ENCODE results near the gene TTC13. TPM values are rescaled to one million over a fixed set of nuclear protein-coding genes. Genes with fewer than 3 reads are reported as not detected.
"Not testable (repeated sequence)": the region's sequence is repeated elsewhere in the genome, so short reads cannot be mapped to it uniquely, and the experiment has no call there.

The TTC13 gene
- total RNA-seq, 1 donor from 2014 or later, result 5.7 TPM

DNA sequence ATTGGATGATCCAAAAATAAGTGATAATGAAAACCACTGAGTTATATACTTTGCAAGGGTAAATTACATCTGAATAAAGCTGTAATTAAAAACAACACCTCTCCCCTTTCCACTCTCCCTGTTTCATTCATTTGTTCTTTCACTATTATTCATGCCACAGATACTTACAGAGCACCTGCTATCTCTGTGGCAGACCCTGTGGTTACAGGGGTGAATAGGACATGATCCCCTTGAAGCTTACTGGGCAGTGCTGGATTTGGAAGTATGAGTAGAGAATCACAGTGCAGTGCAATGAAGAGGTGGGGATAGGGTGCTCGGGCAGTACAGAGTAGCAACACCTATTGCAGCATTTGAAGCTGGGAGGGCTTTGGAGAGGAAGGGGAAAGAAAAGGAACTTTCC lies 22.0 kb upstream of the TTC13 start:
- ATAC-seq (ENCODE audit: poor library complexity), result no peak
- no peak for DNase-seq
- intact Hi-C loops (cut with DNase I), result no loop called here

DNA sequence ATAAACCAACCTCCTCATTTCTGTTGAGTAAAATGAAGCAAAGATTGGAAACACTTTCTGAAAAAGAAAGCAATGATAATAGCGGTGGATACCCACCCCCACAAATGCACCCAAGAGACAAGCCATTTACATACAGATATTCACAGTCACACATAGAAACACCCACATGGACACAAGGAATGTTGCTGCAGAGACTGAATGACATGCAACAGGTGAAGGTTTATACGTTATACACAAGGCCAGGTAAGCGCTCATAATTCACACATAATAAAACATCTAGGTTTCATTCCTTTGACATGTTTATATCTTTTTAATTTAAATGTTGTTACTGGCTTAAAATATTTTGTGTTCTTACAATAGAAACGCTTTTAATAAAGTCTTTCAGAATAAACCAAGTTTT lies 21.5 kb upstream of the TTC13 start:
- intact Hi-C loops (cut with DNase I), result no loop called here
- DNase-seq, result no peak
- no peak for ATAC-seq (ENCODE audit: poor library complexity)

- intact Hi-C loops (cut with DNase I), result no loop called here
- ATAC-seq (ENCODE audit: poor library complexity), result no peak
- DNase-seq, result no peak
These were observed 16.2 kb upstream of the TTC13 start for GRCh38 chr1:230994860-230995259.

DNA sequence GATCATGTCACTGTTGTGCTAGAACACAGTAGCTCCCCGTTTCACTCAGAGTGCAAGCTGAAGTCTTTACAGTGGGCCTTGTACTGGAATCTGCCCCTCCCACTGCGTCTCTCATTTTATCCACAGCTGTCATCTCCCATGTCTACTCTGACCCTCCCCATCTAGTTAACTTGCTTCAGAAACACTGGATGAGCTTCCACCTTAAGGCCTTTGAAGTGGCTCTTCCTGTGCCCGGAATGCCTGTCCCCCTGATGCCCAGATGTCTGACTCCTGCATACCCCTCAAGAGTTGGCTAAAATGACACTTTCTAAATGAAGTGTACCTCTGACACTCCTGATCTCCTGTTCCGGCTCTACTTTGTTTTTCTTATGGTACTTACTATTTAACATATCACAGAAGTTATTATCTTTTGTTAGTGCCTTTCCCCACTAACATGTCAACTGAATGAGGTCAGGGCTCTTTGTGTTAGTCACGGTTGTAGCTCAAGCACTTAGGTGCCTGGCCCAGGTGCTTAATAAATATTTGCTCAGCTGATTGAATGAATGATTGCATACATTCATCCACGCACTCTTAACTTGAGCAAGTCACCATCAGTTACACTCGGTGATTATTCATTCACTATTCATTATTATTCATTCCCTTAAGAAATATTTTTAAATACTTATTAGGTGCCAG lies 13.6 kb upstream of the TTC13 start:
- no peak for ATAC-seq (ENCODE audit: poor library complexity)
- DNase-seq, result no peak
- intact Hi-C loops (cut with DNase I), result no loop called here

- intact Hi-C loops (cut with DNase I), result no loop called here
- no peak for DNase-seq
These were observed 8.8 kb upstream of the TTC13 start for GRCh38 chr1:230987448-230987847.

DNA sequence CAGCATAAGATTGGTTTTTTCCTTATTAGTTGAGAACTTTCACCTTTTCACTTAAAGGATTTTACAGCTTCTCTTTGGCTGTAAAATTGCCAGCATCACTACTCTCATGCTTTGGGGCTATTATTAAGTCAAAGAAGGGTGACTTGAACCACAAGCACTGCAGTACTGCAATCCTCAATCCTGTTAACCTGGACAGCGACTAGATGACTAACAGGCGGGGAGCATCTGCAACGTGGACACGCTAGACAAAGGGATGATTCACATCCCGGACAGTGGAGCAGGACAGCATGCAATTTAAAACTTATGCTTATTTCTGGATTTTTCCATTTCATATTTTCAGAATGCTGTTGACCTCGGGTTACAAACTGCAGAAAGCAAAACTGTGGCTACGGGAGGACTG lies 8.3 kb upstream of the TTC13 start:
- intact Hi-C loops (cut with DNase I), result no loop called here
- DNase-seq, result no peak
- ATAC-seq (ENCODE audit: poor library complexity), result no peak

More at GRCh38 chr1:230987448-230987847, 8.8 kb upstream of the TTC13 start:
- ATAC-seq (ENCODE audit: poor library complexity), result no peak

DNA sequence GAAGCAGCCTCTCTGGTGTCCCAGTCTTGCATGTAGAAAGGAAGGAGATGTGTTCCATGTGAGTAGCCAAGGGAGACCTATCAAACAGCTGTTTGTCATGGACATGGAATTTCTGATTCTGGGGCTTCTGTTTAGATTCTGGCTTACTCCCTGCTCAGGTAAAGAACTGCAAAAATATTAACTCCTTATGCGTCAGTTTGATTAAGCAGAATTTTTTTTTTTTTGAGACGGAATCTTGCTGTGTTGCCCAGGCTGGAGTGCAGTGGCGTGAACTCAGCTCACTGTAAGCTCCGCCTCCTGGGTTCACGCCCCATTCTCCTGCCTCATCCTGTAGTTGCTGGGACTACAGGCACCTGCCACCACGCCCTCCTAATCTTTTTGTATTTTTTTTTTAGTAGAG lies 7.0 kb upstream of the TTC13 start:
- DNase-seq (no peak), ATAC-seq (ENCODE audit: poor library complexity) (no peak)
- intact Hi-C loops (cut with DNase I), result no loop called here

DNA sequence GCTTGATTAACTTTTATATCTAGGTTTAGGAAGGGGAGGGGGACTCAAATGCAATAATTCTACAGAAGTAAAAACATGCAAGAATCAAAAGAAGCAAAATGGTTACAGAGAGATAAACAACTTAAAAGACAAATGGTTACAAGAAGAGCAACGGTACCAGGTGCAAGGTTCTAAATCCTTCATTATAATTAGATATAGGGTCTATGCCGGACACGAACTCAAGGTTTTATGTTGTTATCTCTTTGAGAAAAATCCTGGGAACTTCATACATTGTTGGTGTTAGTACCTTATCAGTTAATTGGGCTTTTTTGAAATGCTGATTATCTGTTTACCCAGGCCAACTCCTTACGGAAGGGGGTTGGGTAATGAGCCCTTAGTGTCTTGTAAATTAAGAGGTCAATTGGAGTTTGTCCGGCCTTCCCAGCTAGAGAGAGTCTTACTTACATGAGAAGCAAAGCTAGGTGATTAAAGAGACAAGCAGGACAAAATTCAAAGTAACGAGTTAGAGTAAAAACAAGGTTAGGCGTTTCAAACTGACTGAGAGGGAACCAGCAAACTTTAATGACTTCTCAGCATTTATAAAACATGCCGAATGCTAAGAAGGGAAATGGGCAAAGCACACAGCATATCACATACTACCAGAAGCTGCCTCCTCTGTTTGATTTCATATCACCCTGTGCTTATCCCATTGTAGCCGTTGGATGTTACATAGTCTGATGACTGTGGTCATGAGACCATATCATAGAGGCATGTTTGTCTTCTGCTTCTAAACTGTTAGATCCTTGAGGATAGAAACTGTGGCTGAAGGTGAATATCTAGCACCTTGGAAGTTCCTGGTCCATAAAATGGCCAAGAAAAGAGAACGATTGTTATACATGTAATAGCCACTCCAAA lies 6.2 kb upstream of the TTC13 start:
- DNase-seq; ATAC-seq (ENCODE audit: poor library complexity); intact Hi-C loops (cut with DNase I): not testable (repeated sequence)

- intact Hi-C loops (cut with DNase I), result no loop called here
- DNase-seq, result no peak
- no peak for ATAC-seq (ENCODE audit: poor library complexity)
These were observed 5.2 kb upstream of the TTC13 start for GRCh38 chr1:230983811-230984210.

DNA sequence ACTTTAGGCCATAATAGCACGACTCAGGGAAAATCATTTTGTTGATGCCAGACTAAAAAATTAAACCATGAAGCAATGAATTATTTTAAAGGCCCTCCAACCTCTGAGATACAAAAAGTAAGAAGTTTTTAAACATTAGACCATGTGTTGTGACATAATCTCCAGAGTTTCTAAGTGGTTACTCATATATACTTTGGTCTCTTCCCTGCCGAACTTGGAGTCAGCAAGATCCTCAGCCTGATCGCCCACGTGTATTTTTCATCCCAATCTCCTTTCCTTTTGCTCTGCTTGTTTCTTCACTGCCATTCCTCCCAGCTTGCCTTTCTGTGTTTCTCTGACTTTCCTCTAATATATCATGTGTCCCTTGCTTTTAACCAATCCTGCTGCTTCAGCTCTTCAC lies 4.0 kb upstream of the TTC13 start:
- DNase-seq (no peak), ATAC-seq (ENCODE audit: poor library complexity) (no peak)
- intact Hi-C loops (cut with DNase I), result no loop called here

DNA sequence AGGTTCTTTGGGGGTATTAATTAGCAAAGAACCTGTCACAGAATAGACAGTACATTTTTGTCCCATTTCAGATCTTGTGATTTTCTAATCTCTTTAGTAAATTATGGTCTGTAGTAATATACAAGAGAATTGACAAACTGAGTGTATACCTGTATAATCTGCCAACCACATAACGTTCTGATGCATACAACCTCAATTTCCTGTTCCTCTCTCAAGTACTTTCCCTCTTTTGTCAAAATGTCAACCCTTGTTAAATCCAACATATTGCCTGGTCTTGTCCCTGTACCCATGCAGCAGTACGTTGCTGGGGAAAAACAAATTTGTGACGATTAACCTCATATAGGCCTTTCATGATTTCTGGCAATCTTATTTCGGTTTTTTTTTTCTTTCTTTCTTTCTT lies 1.3 kb upstream of the TTC13 start:
- intact Hi-C loops (cut with DNase I), result no loop called here
- DNase-seq, result no peak
- no peak for ATAC-seq (ENCODE audit: poor library complexity)

GRCh38 chr1:230979389-230979716 lies 692 bp upstream of the TTC13 start:
- intact Hi-C loops (cut with DNase I), result no loop called here
- no peak for DNase-seq
- ATAC-seq (ENCODE audit: poor library complexity), result no peak

GRCh38 chr1:230977761-230978490 lies 735 bp downstream of the TTC13 start:
- DNase-seq (peak; percentile 56), ATAC-seq (ENCODE audit: poor library complexity) (no peak)
- intact Hi-C loops (cut with DNase I), result no loop called here

GRCh38 chr1:230976825-230977747 lies 1.6 kb downstream of the TTC13 start:
- no peak for DNase-seq
- ATAC-seq (ENCODE audit: poor library complexity), result no peak
- intact Hi-C loops (cut with DNase I), result no loop called here

DNA sequence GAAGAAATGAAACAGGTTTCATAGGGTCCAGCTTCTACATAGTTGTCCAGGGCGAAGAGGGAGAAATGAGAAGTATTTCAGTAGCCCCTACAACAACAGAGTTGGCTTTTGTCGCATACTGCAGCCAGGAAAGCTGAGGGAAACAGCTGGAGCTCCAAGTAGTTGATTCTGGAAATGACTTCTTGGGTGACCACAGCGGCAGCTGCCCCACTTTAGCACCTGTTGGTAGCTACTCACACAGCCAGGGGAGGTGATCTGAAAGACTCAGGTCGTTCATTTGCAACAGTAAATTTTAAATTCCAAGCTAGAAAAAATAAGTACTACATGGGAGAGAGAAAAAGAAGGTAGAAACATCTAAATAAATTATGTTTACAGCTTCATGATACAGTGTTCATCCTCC lies 2.3 kb downstream of the TTC13 start:
- intact Hi-C loops (cut with DNase I), result no loop called here
- DNase-seq, result no peak
- no peak for ATAC-seq (ENCODE audit: poor library complexity)

DNA sequence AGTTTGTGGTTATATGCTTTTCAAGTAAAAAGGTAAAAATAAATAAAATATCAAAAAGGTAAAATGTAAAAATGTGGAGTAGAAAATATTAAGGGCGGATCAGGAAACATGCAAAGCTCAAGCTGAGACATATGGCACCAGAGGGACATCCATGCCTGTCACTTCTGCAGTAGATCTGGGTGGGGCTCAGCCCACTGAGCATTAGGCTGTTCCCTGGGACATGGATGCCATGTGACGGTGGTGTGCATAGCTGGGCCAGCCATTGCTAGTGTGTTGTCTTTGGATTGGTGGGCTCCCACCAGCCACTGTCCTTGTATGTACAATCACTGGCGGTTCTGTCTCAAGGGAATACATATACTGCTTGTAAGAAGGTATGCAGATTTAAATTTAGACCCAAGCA lies 3.0 kb downstream of the TTC13 start:
- no peak for DNase-seq
- ATAC-seq (ENCODE audit: poor library complexity), result no peak
- intact Hi-C loops (cut with DNase I), result no loop called here

- intact Hi-C loops (cut with DNase I), result no loop called here
- DNase-seq (no peak), ATAC-seq (ENCODE audit: poor library complexity) (peak; percentile 52)
These were observed 5.8 kb downstream of the TTC13 start for GRCh38 chr1:230972855-230973271.

DNA sequence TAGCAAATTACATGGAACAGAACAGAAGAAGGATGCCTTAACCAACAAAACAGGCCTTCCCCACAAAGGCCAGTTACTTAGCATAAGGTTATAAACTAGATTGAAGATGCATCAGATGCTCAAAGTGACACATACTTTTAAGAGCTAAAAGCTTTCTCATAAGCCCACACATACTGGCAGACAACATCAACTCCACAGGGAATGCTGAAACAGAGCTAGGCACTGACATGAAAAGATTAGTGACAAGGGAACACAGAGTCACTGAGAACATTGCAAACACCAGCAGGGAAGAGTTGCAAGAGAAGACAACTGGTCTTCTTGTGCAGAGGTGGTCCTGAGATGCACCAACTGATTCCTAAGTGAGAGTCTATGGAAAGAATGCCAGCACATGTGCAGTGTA lies 6.9 kb downstream of the TTC13 start:
- ATAC-seq (ENCODE audit: poor library complexity) (no peak), DNase-seq (no peak)
- intact Hi-C loops (cut with DNase I), result no loop called here

DNA sequence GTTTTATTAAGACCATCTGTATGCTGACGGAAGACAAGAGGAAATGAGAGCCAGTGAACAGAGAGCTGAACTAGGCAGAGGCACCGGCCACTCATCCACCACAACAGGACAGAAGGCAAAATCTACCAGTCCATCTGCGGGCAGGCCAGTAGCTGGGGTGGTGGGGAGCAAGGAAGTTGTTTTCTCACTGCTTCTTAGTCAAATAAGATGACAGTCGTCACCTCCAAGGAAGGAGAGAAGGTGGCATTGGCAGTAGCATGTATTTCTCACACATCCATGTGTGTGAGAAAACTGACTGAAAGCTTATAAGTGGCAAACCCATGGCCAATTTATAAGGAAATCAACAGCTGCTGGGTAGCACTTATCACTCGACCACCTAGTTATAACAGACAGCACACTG lies 8.2 kb downstream of the TTC13 start:
- no peak for DNase-seq
- no peak for ATAC-seq (ENCODE audit: poor library complexity)
- intact Hi-C loops (cut with DNase I), result no loop called here
